Hematopoietic multipotent progenitor cell treated with erythropoietin and hydrocortisone succinate and interleukin-3 and kit ligand, for 4 days (in vitro differentiated cells): ENCODE measurements around the gene MTA2.
"Not testable (repeated sequence)": the region's sequence is repeated elsewhere in the genome, so short reads cannot be mapped to it uniquely, and the experiment has no call there.

ENCODE experiments used
- DNase-seq: peaks from one replicate; pipeline ENCODE4 v3.0.0-alpha.2; 2015

The MTA2 gene

GRCh38 chr11:62565100-62565802 is 36.4 kb downstream of the MTA2 start:
- no peak for DNase-seq

GRCh38 chr11:62561677-62562230 is 39.9 kb downstream of the MTA2 start:
- not testable (repeated sequence) for DNase-seq

DNA sequence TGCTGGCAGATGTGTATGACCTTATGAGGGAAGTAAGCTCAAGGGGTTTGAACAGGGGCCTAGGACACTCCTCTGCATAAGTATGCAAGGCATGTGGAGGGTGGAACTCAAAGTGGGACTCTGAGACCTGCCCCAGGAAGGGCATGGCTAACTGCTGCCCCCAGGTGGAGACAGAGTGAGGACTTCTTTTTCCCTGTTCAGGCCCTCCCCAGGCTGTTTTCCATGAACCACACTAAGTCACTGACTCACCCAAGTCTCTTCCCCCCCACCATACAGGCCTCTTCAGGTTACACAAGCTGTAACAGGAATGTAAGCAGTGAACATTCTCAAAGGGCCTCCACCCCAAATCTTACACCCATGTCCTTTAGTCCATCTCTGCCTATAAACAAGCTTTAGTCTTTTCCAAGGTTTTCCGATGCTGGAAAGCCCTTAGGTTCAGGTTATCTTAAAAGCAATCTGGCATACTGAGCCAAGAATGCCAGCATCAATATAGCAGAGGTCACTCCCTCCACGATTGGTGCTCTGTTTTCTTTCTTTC is 41.0 kb downstream of the MTA2 start:
- DNase-seq: peak; percentile 91

GRCh38 chr11:62559626-62560025 is 42.0 kb downstream of the MTA2 start:
- DNase-seq: not testable (repeated sequence)

- no peak for DNase-seq
These were observed 42.5 kb downstream of the MTA2 start for GRCh38 chr11:62559204-62559603.

DNA sequence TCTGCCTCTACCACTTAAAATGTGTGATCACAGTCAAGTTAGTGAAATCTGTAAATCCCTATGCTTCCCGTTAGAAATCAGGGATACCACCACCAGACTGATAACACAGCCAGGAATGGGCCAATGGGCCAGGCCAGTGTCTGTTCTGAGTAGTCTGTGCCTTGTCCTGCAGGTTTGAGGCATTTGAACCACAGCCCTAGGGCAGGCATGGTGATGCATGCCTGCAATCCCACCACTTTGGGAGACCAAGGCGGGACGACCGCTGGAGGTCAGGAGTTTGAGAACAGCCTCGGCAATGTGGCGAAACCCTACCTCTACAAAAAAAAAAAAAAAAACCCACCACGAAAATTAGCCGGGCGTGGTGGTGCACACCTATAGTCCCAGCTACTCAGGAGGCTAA is 43.0 kb downstream of the MTA2 start:
- DNase-seq: no peak

DNA sequence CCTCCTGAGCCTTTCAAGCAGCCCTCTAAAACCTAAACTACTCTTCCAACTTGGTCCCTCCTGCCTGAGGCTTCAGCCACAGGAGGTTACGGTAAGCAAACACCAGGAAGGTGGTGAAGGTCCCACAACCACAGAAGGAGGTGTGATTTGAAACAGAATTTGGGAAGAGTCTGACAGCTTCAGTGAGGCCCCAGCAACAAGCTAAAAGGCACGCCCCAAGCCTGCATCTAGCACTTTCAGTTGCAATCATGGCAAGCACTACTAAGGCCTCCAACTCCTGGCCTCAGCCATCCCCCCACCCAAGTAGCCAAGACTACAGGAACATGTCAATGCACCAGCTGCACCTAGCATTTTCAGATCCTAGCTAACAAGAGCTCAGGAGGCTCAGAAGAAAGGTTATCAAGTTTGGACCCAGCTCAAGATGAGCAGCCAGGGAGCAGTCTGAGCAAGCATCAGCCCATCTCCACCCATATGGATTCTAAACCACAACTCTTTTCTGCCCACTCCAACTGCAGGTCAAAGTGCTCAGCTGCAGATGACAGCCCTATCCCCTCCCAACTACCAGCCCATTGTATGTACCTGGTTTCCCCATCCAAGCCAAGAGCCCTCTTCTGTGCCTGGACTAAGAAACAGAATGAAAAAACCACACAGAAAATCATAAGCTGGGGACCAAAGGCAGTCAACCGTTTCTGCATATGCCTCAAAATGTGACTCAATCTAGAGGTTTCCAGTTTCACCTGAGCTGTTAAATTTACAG is 44.6 kb downstream of the MTA2 start:
- peak; percentile 66 for DNase-seq

DNA sequence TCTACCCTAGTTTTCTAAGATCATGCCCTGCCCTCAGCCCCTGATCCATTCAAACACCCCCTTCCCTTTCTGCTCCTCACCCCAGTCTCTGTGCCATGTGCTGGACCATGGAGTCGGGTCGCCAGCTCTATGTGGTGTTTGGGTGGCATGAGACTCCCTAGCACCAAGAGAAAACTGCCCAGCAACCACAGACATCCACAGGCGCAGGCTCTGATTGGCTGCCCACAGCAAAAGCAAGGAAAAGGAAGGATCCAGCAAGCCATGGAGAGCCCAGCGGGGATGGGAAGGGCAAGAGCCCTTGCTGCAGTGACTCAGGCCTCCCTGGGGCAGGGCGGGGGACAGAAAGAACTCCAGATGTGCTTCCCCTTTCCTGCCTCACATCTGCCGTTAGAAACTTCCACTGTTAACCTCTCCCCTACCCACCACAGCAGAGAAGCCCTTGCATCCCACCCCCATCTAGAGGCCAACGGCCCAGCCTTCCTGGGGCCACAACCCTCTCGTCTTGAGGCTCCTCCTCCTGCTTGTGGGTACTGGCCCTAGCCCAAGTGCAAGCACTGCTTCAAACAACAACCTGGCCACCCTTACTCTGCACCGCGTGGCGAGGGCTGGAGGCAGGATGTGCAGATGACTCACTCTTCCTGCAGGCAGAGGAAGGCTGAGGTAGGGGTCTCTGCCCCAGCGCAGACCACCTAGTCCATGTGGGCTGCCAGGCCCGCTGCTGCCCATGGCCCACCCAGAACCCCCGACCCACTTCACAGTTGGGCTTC is 45.4 kb downstream of the MTA2 start:
- DNase-seq: peak; percentile 97

- DNase-seq: peak; percentile 96
These were observed 46.1 kb downstream of the MTA2 start for GRCh38 chr11:62555464-62556107.

- DNase-seq: no peak
These were observed 47.1 kb downstream of the MTA2 start for GRCh38 chr11:62554387-62555167.

DNA sequence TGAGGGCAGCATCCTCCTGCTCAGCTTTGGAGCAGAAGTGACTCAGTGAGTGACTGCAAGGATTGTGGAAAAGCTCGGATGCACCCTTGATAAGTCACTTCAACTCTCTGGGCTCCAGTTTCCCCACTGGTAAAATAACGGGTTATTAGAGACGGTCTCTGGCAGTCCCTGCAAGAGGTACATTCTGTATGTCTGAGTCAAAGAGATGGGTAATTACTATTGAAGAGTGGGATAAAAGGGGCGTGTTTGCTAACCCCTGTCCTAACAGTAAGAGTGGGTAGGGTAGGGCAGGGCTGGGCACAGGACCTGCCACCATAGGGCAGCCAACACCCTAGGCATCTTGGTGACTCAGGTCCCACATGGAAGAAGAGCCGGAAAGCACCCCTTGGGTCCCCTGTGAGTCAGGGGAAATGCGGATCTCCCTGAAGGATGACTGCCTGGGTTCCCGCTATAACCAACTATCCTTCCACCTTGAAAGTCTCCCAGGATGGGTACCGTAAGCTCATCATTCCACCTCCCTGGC is 47.8 kb downstream of the MTA2 start:
- DNase-seq: no peak

DNA sequence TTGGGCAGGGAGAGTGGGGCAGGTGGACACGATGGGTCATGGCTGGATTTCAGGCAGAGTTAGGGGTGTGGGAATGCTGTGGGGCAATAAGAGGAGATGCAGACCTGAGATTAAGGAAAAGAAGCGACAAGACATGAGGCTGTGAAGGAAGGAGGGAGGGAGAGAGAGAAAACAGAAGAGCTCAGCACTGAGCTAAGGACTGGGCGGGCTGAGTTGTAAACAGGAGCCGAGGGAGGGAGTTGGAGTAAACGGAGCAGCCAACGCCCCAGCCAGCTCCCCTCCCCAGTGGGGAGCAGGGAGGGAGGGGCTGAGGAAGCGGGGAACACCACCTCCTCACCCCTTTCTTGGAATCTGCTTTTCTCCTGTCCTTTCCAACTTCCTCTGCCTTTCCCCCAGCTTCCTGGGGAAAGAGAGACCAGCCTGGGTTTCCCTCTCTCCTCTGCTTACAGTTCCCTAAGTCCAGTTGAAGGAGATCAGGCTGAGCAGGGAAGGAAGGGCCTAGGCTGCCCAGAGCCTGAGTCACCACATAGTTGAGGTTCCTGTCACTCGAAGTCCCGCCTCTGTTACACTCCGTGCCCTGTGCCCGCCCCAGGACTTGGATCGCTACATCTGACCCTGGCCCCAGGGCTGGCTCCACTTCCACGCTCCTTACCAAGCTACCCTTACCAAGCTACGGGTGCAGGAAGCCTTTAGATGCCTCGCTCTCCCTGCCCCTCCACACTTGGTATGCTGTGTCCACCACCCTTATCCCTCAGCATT is 48.4 kb downstream of the MTA2 start:
- peak; percentile 94 for DNase-seq

GRCh38 chr11:62552485-62553079 is 49.1 kb downstream of the MTA2 start:
- no peak for DNase-seq

DNA sequence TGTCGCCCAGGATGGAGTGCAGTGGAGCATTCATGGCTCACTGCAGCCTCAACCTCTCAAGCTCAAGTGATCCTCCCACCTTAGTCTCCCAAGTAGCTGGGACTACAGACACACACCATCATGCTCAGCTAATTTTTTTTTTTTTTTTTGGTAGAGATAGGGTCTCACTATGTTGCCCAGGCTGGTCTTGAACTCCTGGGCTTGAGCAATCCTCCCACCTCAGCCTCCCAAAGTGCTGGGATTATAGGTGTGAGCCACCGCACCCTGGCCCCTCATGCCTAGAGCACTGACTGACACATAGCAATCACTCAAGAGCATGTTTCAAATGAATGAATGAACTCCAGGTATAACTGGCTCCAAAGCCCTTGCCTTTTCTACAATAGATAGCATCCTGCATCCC is 51.2 kb downstream of the MTA2 start:
- DNase-seq: not testable (repeated sequence)

- DNase-seq: no peak
These were observed 52.9 kb downstream of the MTA2 start for GRCh38 chr11:62548545-62549335.

- DNase-seq: no peak
These were observed 53.9 kb downstream of the MTA2 start for GRCh38 chr11:62547691-62548281.

- DNase-seq: peak; percentile 44
These were observed 54.6 kb downstream of the MTA2 start for GRCh38 chr11:62546929-62547625.

- peak; percentile 86 for DNase-seq
These were observed 55.3 kb downstream of the MTA2 start, which contains the start of gene AHNAK for GRCh38 chr11:62546244-62546928. AHNAK (minus strand) TSS chr11:62546806; CDS start chr11:62536098, 10,708 bp downstream.
